Upper lobe of left lung (tissue), 4 donors: ENCODE results near the gene LMBR1.

Experiments
- CTCF ChIP-seq, 6 experiments: fragments of 450-650 bp in 4 of 6; fragments of 200-600 bp in 2 of 6; sonication (generic) in 2 of 6; IDR thresholded peaks; one replicate each; pipeline ENCODE4 v1.5.1; 2016 to 2019; ENCODE audit warnings: antibody characterized with exemption in 6 of 6
- EP300 ChIP-seq, 4 donors: sonication (generic); formaldehyde crosslinking; IDR thresholded peaks; one replicate each; pipeline ENCODE4 v1.5.1; 2017; ENCODE audit warnings: antibody characterized with exemption in 4 of 4, control low read depth in 2 of 4
- POLR2A ChIP-seq, 4 donors: fragments of 450-650 bp; IDR thresholded peaks; one replicate each; pipeline ENCODE4 v1.5.1; 2016 to 2017; ENCODE audit warnings: antibody characterized with exemption in 4 of 4, mild to moderate bottlenecking in 2 of 4
- POLR2AphosphoS5 ChIP-seq, 2 donors: sonication (generic); formaldehyde crosslinking; IDR thresholded peaks; one replicate each; pipeline ENCODE4 v1.5.1; 2017; ENCODE audit warnings: antibody characterized with exemption in 2 of 2

- TF ChIP-seq POLR2AphosphoS5 (IDR thresholded peaks at IDR 0.05) (no peak), POLR2A (IDR thresholded peaks at IDR 0.05) (no peak), CTCF (IDR thresholded peaks at IDR 0.05) (no peak), EP300 (IDR thresholded peaks at IDR 0.05) (no peak)
These were observed 219.1 kb downstream of the LMBR1 start for GRCh38 chr7:156673902-156674301.
